Epithelial cell of esophagus (primary cell): ENCODE measurements around the gene WSCD2.

Experiments
- DNase-seq: peaks from one replicate; pipeline ENCODE4 v3.0.0; 2010; ENCODE audit warnings: low read depth
- H3K4me3 ChIP-seq: 2 replicates; pipeline ENCODE4 v1.5.1; 2011; ENCODE audit warnings: mild to moderate bottlenecking, low read length, control low read depth
- CTCF ChIP-seq: IDR thresholded peaks from 2 replicates; pipeline ENCODE4 v1.5.1; 2011; ENCODE audit warnings: low read depth, mild to moderate bottlenecking, low read length, control low read depth, inconsistent platforms; ENCODE audit not compliant: insufficient read depth; ENCODE audit errors: missing control alignments

WSCD2 gene

GRCh38 chr12:108238474-108238873 is 109.4 kb downstream of the WSCD2 start:
- TF ChIP-seq CTCF: no peak
- H3K4me3 ChIP-seq: no peak overlapping the region
- no peak for DNase-seq

GRCh38 chr12:108239378-108239777 is 110.3 kb downstream of the WSCD2 start:
- no peak for DNase-seq
- no peak overlapping the region for H3K4me3 ChIP-seq
- no peak for TF ChIP-seq CTCF

- TF ChIP-seq CTCF: no peak
- no peak for DNase-seq
- no peak overlapping the region for H3K4me3 ChIP-seq
Measured at GRCh38 chr12:108240027-108240785, 111.1 kb downstream of the WSCD2 start.

- no peak overlapping the region for H3K4me3 ChIP-seq
- DNase-seq: no peak
- no peak for TF ChIP-seq CTCF
Measured at GRCh38 chr12:108240928-108241327, 111.8 kb downstream of the WSCD2 start.

- no peak for DNase-seq
- no peak for TF ChIP-seq CTCF
- H3K4me3 ChIP-seq: no peak overlapping the region
Measured at GRCh38 chr12:108241986-108242703, 113.1 kb downstream of the WSCD2 start.

GRCh38 chr12:108247130-108247529 is 118.0 kb downstream of the WSCD2 start:
- DNase-seq: no peak
- H3K4me3 ChIP-seq: no peak overlapping the region
- TF ChIP-seq CTCF: no peak

GRCh38 chr12:108248011-108248410 is 118.9 kb downstream of the WSCD2 start:
- no peak overlapping the region for H3K4me3 ChIP-seq
- no peak for TF ChIP-seq CTCF
- no peak for DNase-seq
